ENCODE results near the gene CANT1.

GRCh38 chr17:79051306-79051705, 41.7 kb upstream of the CANT1 start:
- TF ChIP-seq, protein P1, sequence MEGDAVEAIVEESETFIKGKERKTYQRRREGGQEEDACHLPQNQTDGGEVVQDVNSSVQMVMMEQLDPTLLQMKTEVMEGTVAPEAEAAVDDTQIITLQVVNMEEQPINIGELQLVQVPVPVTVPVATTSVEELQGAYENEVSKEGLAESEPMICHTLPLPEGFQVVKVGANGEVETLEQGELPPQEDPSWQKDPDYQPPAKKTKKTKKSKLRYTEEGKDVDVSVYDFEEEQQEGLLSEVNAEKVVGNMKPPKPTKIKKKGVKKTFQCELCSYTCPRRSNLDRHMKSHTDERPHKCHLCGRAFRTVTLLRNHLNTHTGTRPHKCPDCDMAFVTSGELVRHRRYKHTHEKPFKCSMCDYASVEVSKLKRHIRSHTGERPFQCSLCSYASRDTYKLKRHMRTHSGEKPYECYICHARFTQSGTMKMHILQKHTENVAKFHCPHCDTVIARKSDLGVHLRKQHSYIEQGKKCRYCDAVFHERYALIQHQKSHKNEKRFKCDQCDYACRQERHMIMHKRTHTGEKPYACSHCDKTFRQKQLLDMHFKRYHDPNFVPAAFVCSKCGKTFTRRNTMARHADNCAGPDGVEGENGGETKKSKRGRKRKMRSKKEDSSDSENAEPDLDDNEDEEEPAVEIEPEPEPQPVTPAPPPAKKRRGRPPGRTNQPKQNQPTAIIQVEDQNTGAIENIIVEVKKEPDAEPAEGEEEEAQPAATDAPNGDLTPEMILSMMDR (IDR thresholded peaks at IDR 0.05), result no peak
- TF ChIP-seq POLR2A (IDR thresholded peaks at IDR 0.05), result no peak
